GM19239 (cell line): ENCODE data around the gene METTL26.

Experiments used
- DNase-seq: peaks from one replicate; pipeline ENCODE4 v3.0.0; 2011; ENCODE audit warnings: low spot score; ENCODE audit not compliant: insufficient read length
- FAIRE-seq: peaks from 2 replicates; lab custom pipeline; 2011; peaks lifted over from hg19 to GRCh38; lab: Jason Lieb, UNC

METTL26 gene

DNA sequence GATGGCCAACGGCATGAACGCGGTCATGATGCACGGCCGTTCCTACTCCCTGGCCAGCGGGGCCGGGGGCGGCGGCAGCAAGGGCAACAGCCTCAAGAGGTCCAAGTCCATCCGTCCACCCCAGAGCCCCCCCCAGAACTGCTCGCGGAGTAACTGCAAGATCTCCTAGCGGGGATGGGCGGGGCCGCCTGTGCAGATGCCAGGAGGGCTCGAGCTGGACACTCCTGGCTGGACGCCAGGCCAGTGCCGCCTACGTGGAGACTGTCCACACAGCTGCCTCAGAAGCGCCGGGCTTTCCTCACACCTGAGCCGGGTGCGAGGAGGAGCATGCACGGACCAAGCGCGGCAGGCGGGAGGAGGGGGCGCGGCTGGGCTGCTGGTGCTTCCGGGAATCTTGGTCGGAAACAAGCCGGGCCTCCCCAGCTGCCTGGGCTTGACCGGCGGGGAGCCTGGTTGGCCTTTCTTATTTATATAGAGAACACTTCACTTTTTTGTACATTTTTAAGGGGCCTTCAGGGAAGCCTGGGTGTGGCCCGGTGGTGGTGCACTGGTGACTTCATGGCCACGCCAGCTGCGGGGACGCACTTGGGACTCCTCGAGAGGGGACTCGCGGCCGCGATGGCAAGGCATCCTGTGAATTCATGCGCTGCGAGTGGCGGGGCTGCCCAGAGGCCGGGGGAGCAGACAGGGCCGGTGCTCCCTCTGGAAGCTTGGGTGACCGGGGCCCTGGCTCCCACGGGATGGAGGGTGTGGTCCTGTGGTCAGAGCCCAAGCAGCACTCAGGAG lies 8.5 kb downstream of the METTL26 start:
- DNase-seq (no peak), FAIRE-seq (no peak)

DNA sequence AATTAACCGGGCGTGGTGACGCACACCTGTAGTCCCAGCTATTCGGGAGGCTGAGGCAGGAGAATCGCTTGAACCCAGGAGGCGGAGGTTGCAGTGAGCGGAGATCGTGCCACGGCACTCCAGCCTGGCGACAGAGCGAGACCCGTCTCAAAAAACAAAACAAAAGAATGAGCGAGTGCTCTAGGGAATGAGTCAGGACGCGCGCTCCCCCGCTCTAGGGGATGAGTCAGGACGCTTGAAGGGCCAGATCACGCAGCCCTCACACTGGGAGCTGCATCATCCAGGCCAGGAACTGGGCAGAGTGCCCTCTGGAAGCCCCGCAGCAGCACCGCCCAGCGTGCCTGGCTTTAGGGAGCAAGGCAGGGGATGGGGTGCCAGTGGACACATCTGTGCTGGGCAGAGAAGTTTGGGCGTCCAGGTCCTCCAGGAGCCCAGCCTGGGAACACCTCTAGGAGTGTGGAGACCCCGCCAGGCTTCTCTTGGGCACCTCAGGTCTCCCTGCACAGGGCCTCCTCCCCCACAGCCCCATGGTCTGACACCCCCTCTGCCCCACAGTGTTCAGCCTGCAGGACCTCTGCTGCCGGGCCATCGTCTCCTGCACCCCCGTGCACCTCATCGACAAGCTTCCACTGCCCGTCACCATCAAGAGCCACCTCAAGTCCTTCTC lies 9.2 kb downstream of the METTL26 start:
- no peak for DNase-seq

DNA sequence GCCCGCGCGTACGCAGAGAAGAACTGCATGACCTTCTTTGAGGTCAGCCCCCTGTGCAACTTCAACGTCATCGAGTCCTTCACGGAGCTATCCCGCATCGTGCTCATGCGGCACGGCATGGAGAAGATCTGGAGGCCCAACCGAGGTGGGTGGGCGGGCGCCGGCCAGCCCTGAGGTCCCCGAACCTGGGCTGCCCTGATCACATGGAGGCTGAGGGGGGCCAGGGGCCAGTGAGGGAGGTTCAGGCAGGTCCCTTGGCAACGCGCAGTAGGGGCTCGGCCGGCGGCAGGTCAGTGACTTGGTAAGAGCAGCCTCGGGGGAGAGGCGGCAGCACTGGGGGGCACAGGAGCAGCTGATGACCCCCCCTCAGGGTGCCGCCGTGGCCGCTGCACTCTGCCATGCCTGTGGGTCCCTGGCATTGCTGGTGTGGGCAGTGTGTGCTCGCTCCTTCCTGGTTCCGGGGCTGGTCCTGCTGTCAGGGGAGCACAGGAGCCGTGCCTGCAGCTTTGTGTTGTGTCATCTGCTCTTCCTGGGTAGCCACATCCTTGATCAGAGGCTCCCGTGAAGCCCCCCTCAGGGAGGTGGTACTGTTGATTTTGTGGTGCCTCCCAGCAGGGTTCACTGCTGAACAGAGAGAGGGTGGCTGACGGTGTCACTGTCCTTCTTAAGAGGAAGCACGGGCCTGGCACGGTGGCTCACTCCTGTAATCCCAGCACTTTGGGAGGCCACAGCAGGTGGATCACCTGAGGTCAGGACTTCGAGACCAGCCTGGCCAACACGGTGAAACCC lies 9.9 kb downstream of the METTL26 start:
- no peak for FAIRE-seq
- no peak for DNase-seq

More for the DNA sequence above, 9.2 kb downstream of the METTL26 start:
- no peak for FAIRE-seq

DNA sequence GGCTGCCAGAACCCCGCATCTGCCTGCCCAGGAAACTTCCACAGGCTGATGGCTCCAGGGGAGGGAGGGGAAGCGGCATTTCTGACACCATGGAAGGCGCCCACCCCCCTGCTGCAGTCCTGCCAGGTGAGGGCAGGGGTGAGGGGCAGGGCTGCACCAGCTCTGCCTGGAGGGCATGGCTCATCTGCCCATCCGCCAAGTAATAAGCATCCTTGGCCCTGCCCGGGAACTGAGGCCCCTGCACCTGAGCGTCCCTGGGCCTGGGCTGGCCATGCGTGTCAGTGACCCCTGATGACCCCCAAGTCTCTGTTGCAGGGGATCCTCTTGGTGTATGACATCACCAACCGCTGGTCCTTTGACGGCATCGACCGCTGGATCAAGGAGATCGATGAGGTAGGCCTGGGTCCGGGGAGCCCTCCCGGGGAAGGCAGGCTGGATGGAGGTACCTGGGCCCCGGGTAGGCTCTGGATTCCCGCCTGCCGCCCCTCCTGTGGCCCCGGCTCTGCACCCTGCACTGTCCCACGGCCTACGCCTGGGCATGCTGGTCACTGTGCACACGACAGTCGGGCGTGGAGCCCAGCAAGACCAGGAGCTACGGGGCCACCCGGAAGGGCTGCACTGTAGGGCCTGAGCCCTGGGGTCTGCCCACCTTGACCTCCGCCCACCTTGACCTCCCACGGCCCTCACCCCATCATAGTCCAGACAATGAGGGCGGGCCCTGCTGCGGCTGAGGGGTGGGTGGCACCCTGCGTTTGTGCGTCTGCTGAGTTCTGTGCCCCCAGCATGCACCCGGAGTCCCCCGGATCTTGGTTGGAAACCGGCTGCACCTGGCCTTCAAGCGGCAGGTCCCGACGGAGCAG lies 10.8 kb downstream of the METTL26 start:
- FAIRE-seq, result no peak
- no peak for DNase-seq

DNA sequence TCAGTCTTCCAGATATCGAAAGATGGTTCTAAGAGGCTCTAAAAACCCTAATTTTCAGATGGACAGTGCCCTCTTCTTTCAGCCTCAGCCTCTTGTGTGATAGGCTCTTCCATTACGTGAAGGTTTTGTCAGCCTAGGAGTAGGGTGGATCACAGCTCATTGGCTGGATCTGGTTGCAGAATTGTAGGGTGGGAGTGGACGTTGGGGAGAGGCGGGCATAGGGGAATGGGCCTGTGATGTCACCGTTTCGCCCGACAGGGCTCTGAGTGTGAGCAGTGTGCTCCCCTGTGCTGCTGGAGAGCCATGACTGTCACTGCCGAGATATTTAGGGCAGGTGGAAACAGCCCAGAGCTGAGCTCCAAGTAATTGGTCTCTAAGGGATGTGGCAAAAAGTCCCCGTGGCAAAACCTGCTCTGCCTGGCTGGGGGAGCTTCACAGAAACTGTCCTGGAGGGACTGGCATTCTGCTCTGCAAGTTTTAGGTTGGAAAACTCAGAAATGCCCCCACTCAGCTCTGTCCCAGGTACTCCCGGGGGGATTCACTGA lies 11.5 kb downstream of the METTL26 start:
- FAIRE-seq, result no peak
- no peak for DNase-seq

DNA sequence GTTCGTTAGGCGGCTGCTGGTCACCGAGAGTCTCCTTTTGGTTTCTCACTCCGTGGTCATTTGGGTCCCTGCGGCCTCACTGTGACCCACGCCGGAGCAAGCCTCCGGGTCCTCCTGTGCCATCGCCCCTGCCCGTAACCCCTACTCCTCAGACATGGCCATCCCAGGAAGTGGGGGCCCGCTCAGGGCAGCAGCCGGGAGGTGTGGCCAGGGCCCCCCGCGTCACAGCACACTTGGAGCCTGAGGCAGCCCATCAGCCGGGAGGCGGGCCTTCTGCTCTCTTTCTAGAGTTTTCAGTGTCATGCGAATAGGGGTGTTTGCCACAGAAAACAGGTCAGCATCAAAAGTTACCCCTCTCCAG lies 13.2 kb downstream of the METTL26 start:
- FAIRE-seq, result no peak
- no peak for DNase-seq

DNA sequence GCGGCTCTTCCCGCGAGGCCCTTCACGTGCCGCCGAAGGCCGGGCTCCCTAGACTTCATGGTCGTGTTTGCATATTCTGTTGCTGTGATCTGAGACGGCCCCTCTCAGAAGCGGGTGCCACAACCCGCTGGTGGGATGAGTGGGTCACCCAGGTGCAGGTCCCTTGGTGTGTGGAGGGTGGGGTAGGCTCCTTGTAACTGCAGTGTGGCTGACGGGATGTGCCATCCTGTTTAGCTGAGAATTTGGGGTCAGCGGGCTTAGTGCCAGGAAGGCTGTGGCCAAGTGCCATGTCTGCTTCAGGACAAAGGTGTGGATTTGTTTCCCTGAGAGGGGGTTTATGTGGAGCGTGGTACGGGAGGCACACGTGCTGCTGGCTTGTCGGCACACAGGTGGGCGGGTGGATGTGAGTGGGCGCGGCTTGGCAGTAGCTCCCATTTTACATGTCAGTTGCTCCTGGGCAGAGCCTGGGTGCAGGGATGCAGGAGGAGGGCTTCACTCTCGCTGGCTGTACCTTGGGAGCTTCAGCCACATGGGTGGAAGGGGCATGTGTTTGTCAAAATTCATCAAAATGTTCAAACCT lies 14.5 kb downstream of the METTL26 start:
- FAIRE-seq (no peak), DNase-seq (no peak)

DNA sequence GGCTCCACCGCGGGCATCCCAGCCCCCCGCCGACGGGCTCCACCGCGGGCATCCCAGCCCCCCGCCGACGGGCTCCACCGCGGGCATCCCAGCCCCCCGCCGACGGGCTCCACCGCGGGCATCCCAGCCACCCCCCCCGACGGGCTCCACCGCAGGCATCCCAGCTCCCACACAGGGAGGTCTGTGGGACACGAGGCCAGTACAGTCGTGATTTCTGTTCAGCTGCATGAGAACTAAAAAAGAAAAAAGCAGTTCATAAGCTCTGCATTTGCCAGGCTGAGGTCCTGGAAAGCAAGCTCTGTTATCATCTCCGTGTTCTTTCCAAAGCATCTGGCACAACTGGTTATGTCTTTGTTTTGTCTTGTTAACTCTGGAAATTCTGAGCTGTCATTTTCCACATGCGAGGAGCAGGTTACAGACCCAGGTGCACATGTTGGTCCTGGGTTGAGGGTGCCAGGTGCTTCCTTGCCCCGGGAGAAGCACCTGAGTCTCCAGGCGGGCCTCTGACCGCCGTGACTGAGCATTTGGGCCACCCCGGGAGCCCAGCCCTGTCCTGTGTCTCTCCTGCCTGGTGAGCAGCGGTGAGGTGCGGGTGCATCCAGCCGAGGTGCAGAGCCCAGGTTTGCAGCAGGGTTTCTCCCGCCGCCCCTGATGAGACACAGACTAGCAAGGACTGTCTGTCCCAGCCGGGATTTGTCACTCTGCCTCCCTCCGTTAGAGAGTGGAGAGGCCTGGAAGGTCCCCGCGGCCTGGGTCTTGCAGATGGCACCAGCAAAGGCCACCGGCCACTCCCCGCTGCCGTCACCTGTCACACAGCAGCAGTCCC lies 15.2 kb downstream of the METTL26 start:
- DNase-seq (no peak), FAIRE-seq (no peak)

DNA sequence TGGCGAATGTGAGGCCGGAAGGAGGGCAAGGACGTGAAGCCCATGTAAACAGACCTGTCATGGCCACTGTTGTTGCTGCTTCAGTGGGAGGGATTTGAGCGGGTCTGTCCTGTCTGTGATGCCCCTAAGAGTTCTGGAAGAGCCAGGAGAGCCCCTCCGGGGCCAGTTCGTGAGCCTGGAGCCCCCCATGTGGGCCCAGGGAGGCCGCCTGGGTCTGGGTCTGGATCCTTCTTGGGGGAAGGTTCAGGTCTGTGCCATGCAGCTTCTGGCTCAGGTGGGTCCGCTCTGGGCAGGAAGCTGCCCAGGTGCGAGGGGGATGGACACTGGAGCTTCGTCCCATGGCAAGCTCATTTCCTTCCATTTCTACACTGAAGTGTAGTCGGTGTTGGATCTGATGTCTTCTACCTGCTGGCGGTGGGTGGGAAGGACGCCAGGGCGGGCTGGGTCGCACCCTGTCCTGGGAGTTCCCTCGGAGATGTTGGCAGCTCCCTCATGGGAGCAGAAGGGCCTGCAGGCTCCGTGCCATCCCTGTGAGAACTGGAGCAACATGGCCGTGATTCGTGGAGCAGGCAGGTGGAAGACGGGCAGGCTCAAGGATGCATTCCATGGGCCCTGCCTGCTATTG lies 16.5 kb downstream of the METTL26 start:
- DNase-seq, result no peak
- no peak for FAIRE-seq

DNA sequence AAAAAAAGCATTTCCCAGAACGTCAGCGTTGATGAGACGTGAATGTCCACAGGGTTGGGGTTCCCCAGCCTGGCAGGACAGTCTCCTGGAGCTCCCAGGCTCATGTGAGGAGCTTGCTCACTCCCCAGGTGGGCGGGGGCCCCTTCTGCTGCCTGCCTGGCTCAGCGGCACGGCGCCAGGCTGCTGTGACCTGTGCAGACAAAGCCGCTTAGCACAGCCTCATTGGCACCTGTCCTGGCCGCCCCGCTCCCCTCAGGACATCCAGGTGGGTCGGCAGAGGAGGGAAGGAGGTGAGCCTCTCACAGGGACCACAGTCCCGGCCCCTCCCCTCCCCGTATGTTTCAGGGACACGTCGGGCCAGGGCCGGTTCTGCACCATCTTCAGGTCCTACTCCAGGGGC lies 18.2 kb downstream of the METTL26 start:
- no peak for DNase-seq
- FAIRE-seq, result no peak

DNA sequence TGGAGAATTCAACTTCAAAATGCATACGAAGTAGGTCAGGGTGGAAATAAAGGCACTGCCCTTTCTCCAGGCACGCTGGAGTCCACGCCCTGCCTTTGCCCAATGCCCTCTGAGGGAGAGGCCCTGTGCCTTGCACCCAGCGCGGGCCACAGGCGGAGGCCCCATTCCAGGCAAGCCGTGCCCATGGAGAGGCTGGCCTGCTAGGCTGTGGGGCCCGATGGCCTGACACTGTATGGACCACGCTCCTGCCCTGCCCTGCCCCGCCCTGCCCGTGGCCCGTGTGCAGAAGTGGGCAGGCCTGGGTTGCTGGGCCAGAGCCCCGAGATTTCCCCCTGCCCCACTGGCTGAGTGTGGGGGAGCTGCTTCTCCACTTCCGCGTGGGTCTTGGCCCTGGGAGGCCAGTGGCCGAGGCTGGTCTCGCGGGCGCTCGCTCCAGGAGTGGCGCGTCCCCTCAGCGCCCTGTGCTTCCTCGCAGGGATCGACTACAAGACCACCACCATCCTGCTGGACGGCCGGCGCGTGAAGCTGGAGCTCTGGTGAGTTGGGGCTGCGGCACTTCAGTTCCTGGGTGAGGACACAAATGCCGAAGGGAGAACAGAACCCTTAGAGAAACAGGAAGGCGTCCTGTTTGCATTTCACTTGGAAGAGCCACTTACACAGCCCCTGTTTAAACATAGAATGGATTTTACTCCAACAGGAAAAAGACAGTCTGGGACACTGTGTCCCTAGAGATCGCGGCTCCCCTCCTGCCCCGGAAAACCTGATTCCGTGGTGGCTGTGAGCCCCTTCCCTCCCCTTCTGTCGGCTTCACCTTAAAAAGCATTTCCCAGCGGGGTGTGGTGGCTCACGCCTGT lies 19.1 kb downstream of the METTL26 start:
- DNase-seq (no peak), FAIRE-seq (no peak)

DNA sequence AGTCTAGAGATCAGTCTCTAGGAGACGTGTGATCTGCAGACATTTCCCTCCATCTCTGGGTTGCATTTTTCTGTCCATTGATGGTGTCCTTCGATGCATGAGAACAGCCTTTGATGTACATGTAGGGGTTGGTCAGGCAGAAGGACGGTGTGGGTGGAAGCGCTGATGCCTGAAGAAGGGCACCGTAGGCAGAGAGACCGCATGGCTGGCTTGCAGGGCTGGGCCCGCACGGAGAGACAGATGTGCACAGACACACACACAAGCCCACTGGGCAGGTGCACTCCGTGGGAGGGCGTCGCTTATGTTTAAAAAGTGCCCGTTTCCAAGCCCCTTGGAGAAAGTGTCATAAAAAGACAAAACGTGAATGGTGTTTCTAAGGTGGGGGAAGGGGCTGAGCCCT lies 21.0 kb downstream of the METTL26 start:
- FAIRE-seq (no peak), DNase-seq (no peak)

DNA sequence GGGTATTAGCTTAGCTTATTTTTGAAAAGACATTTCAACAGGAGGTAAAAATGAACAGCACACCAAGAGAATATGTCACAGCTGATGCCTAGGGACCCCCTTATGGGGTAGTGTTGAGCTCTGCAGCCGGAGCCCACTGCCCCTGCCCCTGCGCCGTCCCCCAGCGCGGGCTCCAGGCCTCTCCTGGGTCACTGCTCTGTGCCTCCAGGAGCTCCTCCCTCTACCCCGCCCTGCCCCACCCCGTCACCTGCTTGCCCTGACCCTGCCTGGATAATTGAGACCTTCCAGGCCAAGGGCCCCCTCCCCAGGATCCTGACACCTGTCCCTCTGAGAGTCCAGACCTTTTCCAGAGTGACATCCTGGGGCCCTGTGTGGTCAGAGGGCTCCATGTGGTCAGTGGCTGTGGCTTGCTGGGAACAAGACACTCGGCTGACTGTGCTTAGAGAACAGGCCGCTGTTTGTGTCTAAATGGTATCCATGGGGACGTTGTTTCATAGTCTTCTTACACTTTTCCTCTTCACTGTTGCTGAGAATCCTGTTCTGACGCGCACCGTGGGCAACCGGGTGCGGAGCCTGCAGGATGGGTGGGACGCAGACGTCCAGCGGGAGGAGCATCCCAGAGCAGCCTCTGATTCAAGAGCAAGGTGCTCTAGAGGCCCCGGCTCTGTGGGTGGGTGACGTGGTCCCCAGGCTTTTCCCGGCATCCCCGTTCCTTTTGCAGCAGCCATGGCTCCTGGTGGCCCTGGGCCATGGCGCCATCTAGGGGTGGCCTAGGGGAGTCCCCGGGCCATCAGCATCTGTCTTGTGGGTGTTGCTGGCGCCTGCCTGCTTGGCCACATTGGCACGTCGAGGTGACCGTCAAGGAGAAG lies 25.4 kb downstream of the METTL26 start:
- DNase-seq, result peak; percentile 67
- no peak for FAIRE-seq

DNA sequence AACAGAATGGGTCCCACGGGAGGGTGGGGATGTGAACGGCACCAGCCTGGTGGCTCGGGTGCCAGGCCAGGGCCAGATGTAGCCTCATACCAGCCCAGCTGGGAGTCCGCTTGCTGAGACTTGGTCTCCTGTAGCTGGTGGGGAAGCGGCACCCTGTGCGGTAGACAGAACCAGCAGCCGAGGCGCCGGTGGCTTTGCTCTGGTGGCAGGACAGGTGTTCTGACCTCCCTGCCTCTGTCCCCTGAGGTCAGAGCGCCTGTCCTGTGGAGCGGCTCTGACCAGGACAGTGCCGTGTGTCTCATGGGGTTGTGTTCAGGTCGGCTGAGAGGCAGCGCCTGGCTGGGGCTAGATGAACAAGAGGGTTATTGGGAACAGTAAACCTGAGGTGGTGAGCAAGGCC lies 26.1 kb downstream of the METTL26 start:
- FAIRE-seq (no peak), DNase-seq (no peak)

DNA sequence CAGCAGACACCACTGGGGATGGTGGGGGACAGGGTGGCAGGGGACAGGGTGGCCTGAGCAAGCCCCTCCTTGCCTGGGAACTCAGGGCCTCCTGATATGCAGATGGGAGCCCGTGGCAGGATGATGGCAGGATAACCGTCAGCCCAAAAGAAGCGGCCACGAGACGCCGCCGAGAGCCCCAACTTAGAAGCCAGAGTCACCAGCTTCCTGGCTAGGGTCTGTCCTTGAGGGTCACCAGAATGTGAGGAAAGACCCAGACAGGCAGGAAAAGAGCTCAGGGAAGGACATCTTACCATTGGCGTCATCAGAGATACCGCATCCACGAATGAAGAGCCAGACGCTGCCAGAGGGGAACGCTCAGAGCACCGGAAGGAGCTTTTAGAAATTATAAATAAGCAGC lies 26.8 kb downstream of the METTL26 start:
- no peak for DNase-seq
- FAIRE-seq, result no peak

DNA sequence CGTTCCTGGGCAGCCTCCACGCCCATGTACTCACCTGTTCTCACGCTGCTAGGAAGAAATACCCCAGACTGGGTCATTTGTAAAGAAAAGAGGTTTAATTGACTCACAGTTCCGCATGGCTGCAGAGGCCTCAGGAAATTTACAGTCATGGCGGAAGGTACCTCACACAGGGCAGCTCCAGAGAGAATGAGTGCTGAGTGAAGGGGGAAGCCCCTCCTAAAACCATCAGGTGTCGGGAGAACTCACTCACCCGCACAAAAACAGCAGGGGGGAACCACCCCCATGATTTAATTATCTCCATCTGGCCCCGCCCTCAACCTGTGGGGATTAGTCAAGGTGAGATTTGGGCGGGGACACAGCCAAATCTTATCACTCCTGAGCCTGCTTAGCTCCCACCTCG lies 28.1 kb downstream of the METTL26 start:
- DNase-seq, result no peak
- FAIRE-seq, result no peak
